Caco-2 (cell line): ENCODE data around the gene OR2L13. TPM values are rescaled to one million over a fixed set of nuclear protein-coding genes. Genes with fewer than 3 reads are reported as not detected.

Source experiments
- BruUV-seq: library from RNA; stranded (reverse); fragments of 400-500 nt; replicated peaks from 2 replicates; lab custom pipeline; 2021; lab: Mats Ljungman, UMichigan
- CTCF ChIA-PET: fragments of 300-600 bp; sonication (Branson Sonifier 250); formaldehyde crosslinking; loops from one replicate; lab custom pipeline; 2022; ENCODE audit warnings: antibody characterized with exemption; lab: Charles Lee
- POLR2A ChIA-PET: fragments of 300-600 bp; sonication (Branson Sonifier 250); formaldehyde crosslinking; loops from one replicate; lab custom pipeline; 2022; ENCODE audit warnings: antibody characterized with exemption; lab: Charles Lee
- DNase-seq, 2 experiments: peaks; one replicate each; pipeline versions ENCODE4 v3.0.0 to v3.0.0-alpha.2; 2020 to 2022
- H3K27me3 ChIP-seq: replicated peaks from 2 replicates; pipeline ENCODE4 v1.6.0; 2011; ENCODE audit warnings: low read length; ENCODE audit not compliant: control insufficient read depth, insufficient read depth
- H3K36me3 ChIP-seq: 2 replicates; pipeline ENCODE4 v1.5.1; 2011; ENCODE audit warnings: low read length; ENCODE audit not compliant: control insufficient read depth, insufficient read depth
- H3K4me1 ChIP-seq: fragments of 250-450 bp; sonication (Bioruptor Pico); 2 replicates; pipeline ENCODE4 v1.5.1; 2020; ENCODE audit warnings: mild to moderate bottlenecking
- H3K4me3 ChIP-seq: 2 replicates; pipeline ENCODE4 v1.5.1; 2011; ENCODE audit warnings: low read depth, mild to moderate bottlenecking, control low read depth, low read length
- H3K9me3 ChIP-seq: fragments of 250-450 bp; sonication (Bioruptor Pico); 2 replicates; pipeline ENCODE4 v1.5.1; 2020; ENCODE audit warnings: mild to moderate bottlenecking, moderate library complexity
- H3K27ac Mint-ChIP-seq: one replicate; pipeline ENCODE4 v1.8.0; 2022; ENCODE audit warnings: mixed read lengths; ENCODE audit not compliant: unreplicated experiment
- H3K27me3 Mint-ChIP-seq: one replicate; pipeline ENCODE4 v1.8.0; 2022; ENCODE audit warnings: mixed read lengths; ENCODE audit not compliant: insufficient read depth, unreplicated experiment
- H3K36me3 Mint-ChIP-seq: one replicate; pipeline ENCODE4 v1.8.0; 2022; ENCODE audit warnings: mild to moderate bottlenecking, mixed read lengths; ENCODE audit not compliant: insufficient read depth, unreplicated experiment
- H3K4me1 Mint-ChIP-seq: one replicate; pipeline ENCODE4 v1.8.0; 2022; ENCODE audit warnings: low read depth, mixed read lengths; ENCODE audit not compliant: unreplicated experiment
- H3K4me3 Mint-ChIP-seq: one replicate; pipeline ENCODE4 v1.8.0; 2022; ENCODE audit warnings: mild to moderate bottlenecking, moderate library complexity, mixed read lengths; ENCODE audit not compliant: unreplicated experiment
- H3K9me3 Mint-ChIP-seq: one replicate; pipeline ENCODE4 v1.8.0; 2022; ENCODE audit warnings: mixed read lengths; ENCODE audit not compliant: unreplicated experiment
- intact Hi-C: fragments of 100-400 bp; cut with micrococcal nuclease; formaldehyde crosslinking; loops from one replicate; pipeline ENCODE4 v1.10.0; 2022; ENCODE audit not compliant: unreplicated experiment
- total RNA-seq: library from RNA; stranded (reverse); gene quantifications from 2 replicates; pipeline ENCODE4 v1.2.3, GENCODE V29; 2022
- TF ChIP-seq, protein P1 (sequence below), 2 experiments: fragments of 200-600 bp in 1 of 2; IDR thresholded peaks; 1 replicate in 1 of 2; 2 replicates in 1 of 2; pipeline versions ENCODE4 v1.5.1 to v1.8.0; 2011 to 2022; ENCODE audit warnings: antibody characterized with exemption in 1 of 2, control low read depth in 1 of 2, inconsistent platforms in 1 of 2, low read depth in 1 of 2, low read length in 1 of 2, mild to moderate bottlenecking in 1 of 2, moderate library complexity in 1 of 2; ENCODE audit not compliant: insufficient read depth in 1 of 2, severe bottlenecking in 1 of 2, unreplicated experiment in 1 of 2

The OR2L13 gene
- total RNA-seq, 1 experiment from 2014 or later = not detected

DNA sequence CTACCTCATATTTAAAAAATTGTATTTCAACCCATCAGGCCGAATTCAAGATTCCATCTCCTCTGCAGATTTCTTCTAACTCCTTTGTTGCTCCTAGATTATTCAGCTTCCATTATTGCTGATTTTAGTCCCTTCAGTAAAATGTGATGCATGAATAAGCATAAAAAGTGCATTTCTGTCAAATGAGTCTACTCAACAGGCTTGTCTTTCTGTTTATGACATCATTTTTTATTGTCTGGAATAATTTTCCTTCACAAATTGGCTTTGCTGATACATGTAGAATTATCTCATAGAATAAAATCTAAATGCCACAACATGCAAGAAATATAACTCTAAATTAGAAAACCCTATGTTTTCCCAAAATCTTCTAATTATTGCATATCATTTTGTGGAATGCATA is 48.3 kb downstream of the OR2L13 start:
- no peak overlapping the region for H3K4me3 ChIP-seq
- Mint-ChIP-seq H3K36me3 (no peaks in the 10 kb centered on the region), H3K4me3 (no peak overlapping the region), H3K27ac (no peak overlapping the region), H3K27me3 (no peaks in the 10 kb centered on the region), H3K4me1 (no peaks in the 10 kb centered on the region), H3K9me3 (no peaks in the 10 kb centered on the region)
- no peaks in the 10 kb centered on the region for H3K36me3 ChIP-seq
- no peak for DNase-seq
- TF ChIP-seq, protein P1, sequence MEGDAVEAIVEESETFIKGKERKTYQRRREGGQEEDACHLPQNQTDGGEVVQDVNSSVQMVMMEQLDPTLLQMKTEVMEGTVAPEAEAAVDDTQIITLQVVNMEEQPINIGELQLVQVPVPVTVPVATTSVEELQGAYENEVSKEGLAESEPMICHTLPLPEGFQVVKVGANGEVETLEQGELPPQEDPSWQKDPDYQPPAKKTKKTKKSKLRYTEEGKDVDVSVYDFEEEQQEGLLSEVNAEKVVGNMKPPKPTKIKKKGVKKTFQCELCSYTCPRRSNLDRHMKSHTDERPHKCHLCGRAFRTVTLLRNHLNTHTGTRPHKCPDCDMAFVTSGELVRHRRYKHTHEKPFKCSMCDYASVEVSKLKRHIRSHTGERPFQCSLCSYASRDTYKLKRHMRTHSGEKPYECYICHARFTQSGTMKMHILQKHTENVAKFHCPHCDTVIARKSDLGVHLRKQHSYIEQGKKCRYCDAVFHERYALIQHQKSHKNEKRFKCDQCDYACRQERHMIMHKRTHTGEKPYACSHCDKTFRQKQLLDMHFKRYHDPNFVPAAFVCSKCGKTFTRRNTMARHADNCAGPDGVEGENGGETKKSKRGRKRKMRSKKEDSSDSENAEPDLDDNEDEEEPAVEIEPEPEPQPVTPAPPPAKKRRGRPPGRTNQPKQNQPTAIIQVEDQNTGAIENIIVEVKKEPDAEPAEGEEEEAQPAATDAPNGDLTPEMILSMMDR (IDR thresholded peaks at IDR 0.05; ENCODE audit: insufficient read depth in 1 of 2, low read depth in 1 of 2, low read length in 1 of 2, severe bottlenecking in 1 of 2, unreplicated experiment in 1 of 2) = no peak
- BruUV-seq = no TSS peak
- no peaks in the 10 kb centered on the region for H3K9me3 ChIP-seq
- CTCF ChIA-PET = no interaction called here
- H3K27me3 ChIP-seq = no peaks in the 10 kb centered on the region
- no peaks in the 10 kb centered on the region for H3K4me1 ChIP-seq
- intact Hi-C loops = no loop called here
- POLR2A ChIA-PET = no interaction called here

DNA sequence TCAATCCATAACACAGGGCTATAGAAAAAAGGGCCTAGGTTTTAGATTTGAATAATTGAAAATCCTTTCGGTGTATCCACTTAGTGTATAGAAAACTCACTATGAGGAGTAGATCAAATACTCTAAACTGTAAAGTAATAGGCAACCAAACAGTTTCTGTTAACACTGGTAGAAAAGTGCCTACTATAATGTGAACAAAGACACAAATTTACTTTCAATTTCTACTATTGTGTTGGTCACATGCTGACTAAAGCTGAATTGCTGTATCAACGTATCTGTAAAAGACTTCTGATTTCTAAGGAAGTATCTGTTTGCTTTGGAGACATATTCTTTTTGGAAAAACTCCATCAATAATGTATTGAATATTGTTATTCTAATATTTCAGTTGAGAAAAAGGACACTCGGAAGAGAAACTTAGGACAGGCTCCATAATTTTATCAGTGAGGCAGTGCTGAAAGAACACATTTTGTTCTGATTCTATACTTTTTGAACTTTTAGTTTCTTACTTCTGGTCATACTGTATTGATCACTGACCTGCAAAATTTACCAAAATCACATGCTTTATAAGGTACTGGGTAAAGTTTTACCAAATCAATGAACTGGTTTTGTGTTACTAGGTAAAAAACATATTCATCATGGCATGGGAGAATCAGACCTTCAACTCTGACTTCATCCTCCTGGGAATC is 49.7 kb downstream of the OR2L13 start, which contains the start of gene OR2M5:
Gene OR2M5 (plus strand): TSS at position 636 of the 686 bp plus-strand sequence. CDS start 0 bp downstream, at position 636.
- CTCF ChIA-PET = no interaction called here

More for the DNA sequence above, 49.7 kb downstream of the OR2L13 start, which contains the start of gene OR2M5:
- peaks cover 11% of the 10 kb centered on the region for H3K9me3 Mint-ChIP-seq
- no peaks in the 10 kb centered on the region for H3K27me3 Mint-ChIP-seq
- Histone ChIP-seq H3K9me3 (no peaks in the 10 kb centered on the region), H3K4me1 (no peaks in the 10 kb centered on the region), H3K27me3 (no peaks in the 10 kb centered on the region), H3K36me3 (no peaks in the 10 kb centered on the region), H3K4me3 (no peak within 1 kb of the TSS)
- no peaks in the 10 kb centered on the region for H3K4me1 Mint-ChIP-seq
- no peak within 1 kb of the TSS for H3K4me3 Mint-ChIP-seq
- TF ChIP-seq, protein P1 (IDR thresholded peaks at IDR 0.05; ENCODE audit: insufficient read depth in 1 of 2, low read depth in 1 of 2, low read length in 1 of 2, severe bottlenecking in 1 of 2, unreplicated experiment in 1 of 2) = no peak
- no peak within 1 kb of the TSS for H3K27ac Mint-ChIP-seq
- POLR2A ChIA-PET = no interaction called here
- DNase-seq = no peak
- BruUV-seq = no TSS peak
- H3K36me3 Mint-ChIP-seq = no peaks in the 10 kb centered on the region
- intact Hi-C loops = no loop called here

Other genes starting within 250 kb of the OR2L13 start
- gene TRIM58, start 238.0 kb upstream of the OR2L13 start, total RNA-seq = not detected in 2 replicates
- gene OR2W3, start 199.6 kb upstream of the OR2L13 start, total RNA-seq = not detected in 2 replicates
- not detected in 2 replicates for gene OR2T8, start 174.9 kb upstream of the OR2L13 start, total RNA-seq
- not detected in 2 replicates for gene OR2AJ1, start 170.3 kb upstream of the OR2L13 start, total RNA-seq
- not detected in 2 replicates for gene OR2L8, start 146.3 kb upstream of the OR2L13 start, total RNA-seq
- not detected in 2 replicates for gene OR2AK2, start 130.0 kb upstream of the OR2L13 start, total RNA-seq
- gene OR2L5, start 81.5 kb upstream of the OR2L13 start, total RNA-seq = not detected in 2 replicates
- gene OR2L2, start 65.1 kb upstream of the OR2L13 start, total RNA-seq = 0.16 TPM in 2 replicates
- gene OR2L3, start 48.3 kb upstream of the OR2L13 start, total RNA-seq = not detected in 2 replicates
- not detected in 2 replicates for gene OR2M5, start 50.0 kb downstream of the OR2L13 start, total RNA-seq
- not detected in 2 replicates for gene OR2M2, start 79.6 kb downstream of the OR2L13 start, total RNA-seq
- not detected in 2 replicates for gene OR2M3, start 102.1 kb downstream of the OR2L13 start, total RNA-seq
- not detected in 2 replicates for gene OR2M4, start 136.2 kb downstream of the OR2L13 start, total RNA-seq
- gene OR2T33, start 182.8 kb downstream of the OR2L13 start, total RNA-seq = not detected in 2 replicates
- not detected in 2 replicates for gene OR2T12, start 208.2 kb downstream of the OR2L13 start, total RNA-seq
- gene OR2M7, start 229.4 kb downstream of the OR2L13 start, total RNA-seq = not detected in 2 replicates